Stimulated activated naive CD4-positive, alpha-beta T cell (primary cell): Measurements from ENCODE around the gene KIAA0930.

ENCODE experiments used
- DNase-seq, 6 experiments: peaks; one replicate each; lab custom pipeline; 2025; lab: John Stamatoyannopoulos, UW

KIAA0930 gene

GRCh38 chr22:45216133-45217003 lies 24.3 kb downstream of the KIAA0930 start:
- DNase-seq, result no peak

- no peak for DNase-seq
Observed at GRCh38 chr22:45212992-45213751, 27.5 kb downstream of the KIAA0930 start.

- DNase-seq, result no peak
Observed at GRCh38 chr22:45212306-45212709, 28.4 kb downstream of the KIAA0930 start.

GRCh38 chr22:45211848-45212247 lies 28.8 kb downstream of the KIAA0930 start:
- DNase-seq, result no peak

- no peak for DNase-seq
Observed at GRCh38 chr22:45211435-45211834, 29.3 kb downstream of the KIAA0930 start.

GRCh38 chr22:45210991-45211390 lies 29.7 kb downstream of the KIAA0930 start:
- no peak for DNase-seq

GRCh38 chr22:45210577-45210976 lies 30.1 kb downstream of the KIAA0930 start:
- no peak for DNase-seq

GRCh38 chr22:45210174-45210573 lies 30.5 kb downstream of the KIAA0930 start:
- no peak for DNase-seq

- DNase-seq, result peak in 4 of 6 experiments; percentile 16 to 29 (median 20)
Observed at GRCh38 chr22:45208993-45209838, 31.5 kb downstream of the KIAA0930 start.

GRCh38 chr22:45208696-45208992 lies 32.0 kb downstream of the KIAA0930 start:
- no peak for DNase-seq

GRCh38 chr22:45207981-45208664 lies 32.6 kb downstream of the KIAA0930 start:
- no peak for DNase-seq

- no peak for DNase-seq
Observed at GRCh38 chr22:45207533-45207932, 33.2 kb downstream of the KIAA0930 start.

GRCh38 chr22:45206233-45206632 lies 34.5 kb downstream of the KIAA0930 start:
- DNase-seq, result no peak

GRCh38 chr22:45205276-45205925 lies 35.3 kb downstream of the KIAA0930 start:
- no peak for DNase-seq

- no peak for DNase-seq
Observed at GRCh38 chr22:45204819-45205218, 35.9 kb downstream of the KIAA0930 start.

- no peak for DNase-seq
Observed at GRCh38 chr22:45204241-45204640, 36.5 kb downstream of the KIAA0930 start.

- DNase-seq, result no peak
Observed at GRCh38 chr22:45203150-45203951, 37.3 kb downstream of the KIAA0930 start.

GRCh38 chr22:45202333-45203149 lies 38.2 kb downstream of the KIAA0930 start:
- no peak for DNase-seq

GRCh38 chr22:45201678-45202332 lies 38.9 kb downstream of the KIAA0930 start:
- no peak for DNase-seq
